HG02759 (cell line): Measurements from ENCODE around the gene XKR7.
A peak's percentile ranks its signal among the peaks of the same experiment; 100 is the strongest.
"Not testable (repeated sequence)": the region's sequence is repeated elsewhere in the genome, so short reads cannot be mapped to it uniquely, and the experiment has no call there.

Experiments
- ATAC-seq: cut with Tn5 transposase; IDR thresholded peaks from one replicate; pipeline ENCODE4 v1.9.1; 2021; ENCODE audit warnings: mild to moderate bottlenecking, moderate library complexity; ENCODE audit not compliant: unreplicated experiment

XKR7 gene

DNA sequence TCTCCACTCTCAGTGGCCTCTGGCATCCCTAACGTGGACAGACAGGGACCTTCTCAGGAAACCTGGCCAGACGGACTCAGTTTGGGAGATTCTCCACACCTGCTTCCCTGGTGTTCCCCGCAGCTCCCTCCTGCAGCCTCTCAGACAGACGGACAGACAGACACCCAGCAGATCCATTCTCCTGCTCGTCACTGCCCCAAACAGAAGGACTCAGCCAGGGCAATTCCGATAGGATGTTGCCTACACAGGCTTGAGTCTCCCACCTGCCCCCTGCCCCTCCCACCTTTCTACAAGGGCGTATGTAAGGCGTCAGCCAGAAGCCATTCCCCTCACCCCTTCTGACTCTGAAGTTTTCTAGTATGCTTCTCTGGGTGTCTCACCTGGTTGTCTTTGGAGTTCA, 42.7 kb downstream of the XKR7 start:
- no peak for ATAC-seq

DNA sequence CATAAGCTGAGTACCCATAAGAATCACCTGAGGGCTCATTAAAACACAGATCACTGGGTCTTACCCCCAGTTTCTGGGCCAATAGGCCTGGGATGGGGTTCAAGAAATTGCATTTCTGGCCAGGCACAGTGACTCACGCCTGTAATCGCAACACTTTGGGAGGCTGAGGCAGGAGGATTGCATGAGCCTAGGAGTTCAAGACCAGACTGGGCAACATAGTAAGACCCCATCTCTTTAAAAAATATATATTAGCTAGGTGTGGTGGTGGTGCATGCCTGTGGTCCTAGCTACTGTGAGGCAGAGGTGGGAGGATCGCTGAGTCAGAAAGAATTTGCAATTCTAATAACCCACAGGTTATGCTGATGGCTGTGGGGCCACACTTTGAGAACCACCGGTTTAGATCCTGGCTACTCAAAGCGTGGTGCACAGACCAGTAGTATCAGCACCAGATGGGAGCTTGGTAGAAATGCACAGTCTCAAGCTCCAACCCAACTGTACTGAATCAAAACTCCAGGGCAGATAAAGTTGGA, 44.3 kb downstream of the XKR7 start:
- ATAC-seq, result no peak

DNA sequence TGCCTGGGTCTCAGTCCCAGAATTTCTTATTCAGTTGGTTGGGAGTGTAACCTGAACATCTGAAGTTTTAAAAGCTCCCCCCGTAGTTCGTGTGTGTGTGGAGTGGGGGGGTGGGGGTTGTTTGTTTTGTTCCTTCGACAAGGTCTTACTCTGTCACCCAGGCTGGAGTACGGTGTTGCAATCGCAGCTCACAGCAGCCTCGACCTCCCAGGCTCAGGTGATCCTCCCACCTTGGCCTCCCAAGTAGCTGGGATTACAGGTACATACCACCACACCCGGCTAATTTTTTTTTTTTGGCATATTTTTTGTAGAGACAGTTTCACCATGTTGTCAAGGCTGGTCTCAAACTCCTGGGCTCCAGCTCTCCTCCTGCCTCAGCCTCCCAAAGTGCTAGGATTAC, 45.4 kb downstream of the XKR7 start:
- ATAC-seq, result no peak

DNA sequence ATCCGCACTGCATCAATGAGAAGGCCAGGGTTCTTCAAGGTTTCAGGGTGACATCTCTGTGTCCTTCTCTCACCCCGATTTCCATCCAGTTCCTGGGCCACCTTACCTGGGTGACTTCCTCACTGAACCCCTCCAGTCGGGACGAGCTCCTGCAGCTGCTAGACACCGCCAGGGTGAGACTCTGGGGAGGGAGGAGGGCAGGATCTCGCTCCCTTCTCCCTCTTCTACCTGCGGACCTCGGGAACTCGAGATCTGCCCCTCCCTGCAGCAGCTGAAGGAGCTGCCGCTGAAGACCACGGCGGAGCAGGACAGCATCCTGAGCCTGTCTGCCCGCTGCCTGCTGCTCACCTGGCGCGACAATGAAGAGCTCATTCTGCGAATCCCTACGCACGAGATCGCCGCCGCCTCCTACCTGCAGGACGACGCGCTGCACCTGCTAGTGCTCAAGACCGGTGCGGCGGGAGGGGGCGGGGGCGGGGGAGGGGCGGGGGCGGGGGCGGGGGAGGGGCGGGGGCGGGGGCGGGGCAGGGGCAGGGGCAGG, 49.8 kb downstream of the XKR7 start:
- peak; percentile 18 for ATAC-seq

DNA sequence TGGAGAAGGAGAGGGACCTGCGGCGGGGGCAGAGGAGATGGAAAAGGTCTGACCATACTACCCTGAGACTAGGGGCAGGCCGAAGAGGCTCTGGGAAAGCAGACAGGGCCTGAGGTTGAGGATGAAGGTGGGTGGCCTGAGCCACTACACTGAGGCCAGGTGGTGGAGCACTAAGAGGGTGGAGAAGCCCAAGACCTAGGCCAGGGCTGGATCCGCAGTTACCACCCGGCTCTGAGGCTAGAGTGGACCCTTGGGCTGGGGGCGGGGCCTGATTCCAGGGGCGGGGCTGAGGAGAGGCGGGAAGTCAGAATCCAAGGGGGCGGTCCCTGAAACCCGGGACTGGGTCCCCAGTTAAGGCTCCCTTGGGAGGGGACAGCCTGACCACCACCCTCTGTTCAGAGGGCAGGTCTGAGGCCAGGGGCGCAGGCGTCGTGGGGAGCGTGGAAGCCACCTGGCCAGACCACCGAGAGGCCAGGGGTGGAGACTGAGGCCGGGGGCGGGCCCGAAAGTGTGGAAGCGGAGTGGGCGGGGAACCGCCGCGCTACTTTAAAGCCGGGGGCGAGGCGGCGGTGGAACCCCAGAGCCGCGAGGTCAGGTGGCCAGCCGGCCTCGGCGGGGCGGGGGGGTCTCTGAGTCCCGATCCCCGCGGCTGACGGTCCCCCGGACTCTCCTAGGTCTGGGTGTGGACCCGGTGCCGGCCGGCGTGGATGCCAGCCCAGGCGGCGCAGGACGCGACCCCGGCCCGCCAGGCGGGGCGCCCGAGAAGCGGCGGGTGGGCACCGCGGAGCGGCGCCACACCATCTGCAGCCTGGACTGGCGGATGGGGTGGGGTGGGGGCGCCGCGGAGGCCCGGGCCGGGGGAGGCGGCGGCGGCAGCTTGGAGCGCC, 50.6 kb downstream of the XKR7 start:
- peak; percentile 56 for ATAC-seq

DNA sequence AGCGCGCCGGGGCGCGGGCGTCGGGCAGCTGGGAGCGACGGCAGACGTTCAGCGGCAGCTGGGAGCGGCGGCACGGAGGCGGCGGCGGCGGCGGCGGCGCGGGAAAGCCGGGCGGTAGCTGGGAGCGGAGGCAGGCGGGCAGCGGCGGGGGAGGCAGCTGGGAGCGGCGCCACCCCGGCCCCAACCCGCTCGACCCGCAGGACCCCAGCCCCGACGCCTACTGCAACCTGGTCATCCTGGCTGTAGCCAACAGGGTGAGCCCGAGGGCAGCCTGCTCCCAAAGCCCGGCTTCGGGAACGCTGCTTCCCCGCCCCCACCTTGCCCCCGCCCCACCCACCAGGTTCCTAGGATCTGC, 51.2 kb downstream of the XKR7 start:
- ATAC-seq, result peak; percentile 22

DNA sequence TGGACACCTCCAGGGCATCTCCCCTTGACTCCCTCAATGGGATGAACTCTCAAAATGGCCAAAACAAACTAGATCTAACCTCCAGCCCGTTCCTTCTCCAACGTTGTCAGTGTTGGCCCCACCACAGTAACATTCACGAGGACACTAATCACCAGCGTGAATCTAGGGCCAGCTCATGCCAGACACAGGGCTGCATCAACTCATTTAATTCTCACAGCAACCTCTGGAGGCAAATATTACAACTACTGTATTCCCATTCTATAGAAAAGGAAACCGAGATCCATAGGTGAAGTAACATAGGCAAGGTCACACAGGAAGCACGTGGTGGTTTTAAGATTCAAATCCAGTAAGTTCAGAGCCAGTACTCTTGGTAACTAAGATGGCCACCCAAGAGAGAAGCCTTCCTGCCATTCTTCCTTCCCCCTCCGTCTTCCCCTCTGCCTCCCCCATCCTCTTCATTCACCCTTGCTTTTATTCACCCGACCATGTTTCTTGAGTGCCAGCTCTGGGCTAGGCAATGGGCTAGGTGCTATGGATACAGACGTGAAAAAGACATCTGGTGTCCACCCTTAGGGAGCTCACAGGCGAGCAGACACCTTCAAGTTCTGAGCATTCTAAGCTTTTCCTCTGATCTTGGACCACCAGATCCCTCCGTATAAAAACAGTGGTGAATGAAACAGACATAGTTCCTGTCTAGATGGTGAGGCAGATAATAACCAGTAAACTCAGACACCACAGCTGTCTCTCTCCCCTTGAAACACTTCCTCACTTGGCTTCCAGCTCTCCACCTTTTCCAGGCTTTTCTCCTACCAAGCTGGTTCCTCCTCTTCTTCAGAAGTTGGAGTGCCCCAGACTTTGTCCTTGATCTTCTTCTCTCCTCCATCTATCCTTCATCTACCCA, 51.9 kb downstream of the XKR7 start:
- no peak for ATAC-seq

DNA sequence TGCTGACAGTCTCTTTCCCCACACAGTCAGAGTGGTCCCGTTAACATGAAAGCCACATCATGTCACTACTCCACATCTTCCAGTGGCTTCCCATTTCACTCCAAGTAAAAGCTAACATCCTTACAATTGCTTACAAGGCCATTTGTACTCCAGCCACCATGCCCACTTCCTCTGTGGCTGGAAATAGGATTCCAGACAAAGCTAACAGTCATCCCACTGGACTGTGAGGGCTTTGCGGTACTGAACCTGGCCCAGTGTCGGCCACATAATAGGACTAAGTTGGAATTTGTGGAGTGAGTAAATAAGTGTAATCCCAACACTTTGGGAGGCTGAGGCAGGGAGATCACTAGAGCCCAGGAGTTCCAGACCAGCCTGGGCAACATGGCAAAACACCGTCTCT, 53.1 kb downstream of the XKR7 start:
- ATAC-seq, result no peak

DNA sequence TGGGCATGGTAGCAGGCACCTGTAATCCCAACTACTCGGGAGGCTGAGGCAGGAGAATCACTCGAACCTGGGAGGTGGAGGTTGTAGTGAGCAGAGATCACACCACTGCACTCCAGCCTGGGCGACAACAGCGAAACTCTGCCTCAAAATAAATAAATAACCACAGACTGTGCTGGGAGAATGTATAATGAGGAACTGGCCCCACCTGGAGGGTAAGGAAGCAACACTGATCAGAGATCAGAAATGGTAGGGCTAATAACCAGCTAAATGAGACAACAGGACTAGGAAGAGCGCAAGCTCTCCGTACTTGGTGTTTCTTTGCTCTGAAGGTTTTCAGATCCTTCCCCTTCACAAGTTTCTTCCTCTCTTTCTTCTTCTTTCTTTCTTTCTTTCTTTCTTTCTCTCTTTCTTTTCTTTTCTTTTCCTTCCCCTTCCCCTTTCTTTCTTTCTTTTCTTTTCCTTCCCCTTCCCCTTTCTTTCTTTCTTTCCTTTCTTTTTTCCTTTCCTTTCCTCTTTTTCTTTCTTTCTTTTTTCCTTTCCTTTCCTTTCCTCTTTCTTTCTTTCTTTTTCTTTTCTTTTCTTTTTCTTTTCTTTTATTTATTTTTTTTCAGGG, 56.8 kb downstream of the XKR7 start:
- ATAC-seq, result no peak

DNA sequence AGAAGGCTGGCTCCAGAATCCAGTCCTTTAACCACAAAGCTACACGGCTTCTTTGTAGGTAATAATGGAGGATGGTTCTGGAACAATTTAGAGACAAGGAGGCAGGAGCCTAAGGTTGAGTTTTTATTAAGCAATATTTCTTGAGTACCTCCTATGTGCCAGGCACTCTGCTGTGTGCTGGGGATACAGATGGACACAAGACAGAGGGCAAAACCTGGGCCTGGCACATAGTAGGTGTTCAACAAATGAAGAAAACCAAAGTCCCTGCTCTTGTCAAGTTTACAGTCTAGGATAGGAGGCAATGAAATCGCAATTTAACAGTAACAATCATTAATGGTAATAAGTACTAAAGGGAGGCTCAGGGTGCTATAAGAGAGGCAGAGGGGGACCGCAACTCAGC, 59.7 kb downstream of the XKR7 start:
- no peak for ATAC-seq

DNA sequence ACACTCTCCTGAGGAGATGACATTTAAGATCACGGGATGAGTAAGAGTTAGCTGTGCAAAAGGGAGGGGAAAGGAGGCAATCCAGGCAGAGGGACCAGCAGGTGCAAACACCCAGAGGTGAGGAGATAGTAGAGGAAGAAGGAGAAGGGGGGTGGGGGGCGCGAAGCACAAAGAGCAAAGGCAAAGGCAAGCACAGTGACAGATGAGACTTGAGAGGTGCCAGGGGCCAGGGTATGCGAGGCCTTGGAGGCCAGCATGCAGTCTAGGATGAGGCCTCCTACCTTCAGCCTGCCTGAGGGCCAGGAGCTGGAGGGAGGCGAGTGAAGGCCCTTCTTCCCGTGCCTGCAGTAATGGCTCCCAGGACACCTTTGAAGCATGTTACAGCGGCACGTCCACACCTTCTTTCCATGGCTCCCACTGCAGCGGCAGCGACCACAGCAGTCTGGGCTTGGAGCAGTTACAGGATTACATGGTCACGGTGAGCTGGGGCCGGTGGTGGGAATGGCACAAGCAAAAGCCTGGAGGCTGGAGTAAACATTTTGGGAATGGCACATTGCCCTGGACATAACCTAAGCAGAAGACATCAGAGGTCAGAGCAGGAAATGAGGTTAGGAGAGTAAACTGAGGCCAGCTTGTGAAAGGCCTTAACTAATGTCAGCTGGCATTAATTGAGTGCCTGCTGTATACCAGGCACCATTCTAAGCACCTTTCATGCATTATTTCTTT, 60.9 kb downstream of the XKR7 start:
- no peak for ATAC-seq

DNA sequence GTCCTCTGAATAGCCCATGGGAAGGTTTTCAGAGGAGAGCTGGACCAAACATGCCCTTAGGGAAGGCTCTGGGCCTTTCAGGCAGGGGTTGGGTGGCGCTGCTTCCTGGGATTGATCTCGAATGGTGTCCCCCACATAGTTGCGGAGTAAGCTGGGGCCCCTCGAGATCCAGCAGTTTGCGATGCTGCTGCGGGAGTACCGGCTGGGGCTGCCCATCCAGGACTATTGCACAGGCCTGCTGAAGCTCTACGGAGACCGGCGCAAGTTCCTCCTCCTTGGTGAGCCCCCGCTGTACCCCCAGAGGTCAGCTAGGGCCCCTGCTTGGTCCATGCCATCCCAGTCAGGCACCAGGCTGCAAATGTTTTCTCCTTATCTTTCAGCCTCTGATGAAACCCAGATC, 61.6 kb downstream of the XKR7 start:
- no peak for ATAC-seq

DNA sequence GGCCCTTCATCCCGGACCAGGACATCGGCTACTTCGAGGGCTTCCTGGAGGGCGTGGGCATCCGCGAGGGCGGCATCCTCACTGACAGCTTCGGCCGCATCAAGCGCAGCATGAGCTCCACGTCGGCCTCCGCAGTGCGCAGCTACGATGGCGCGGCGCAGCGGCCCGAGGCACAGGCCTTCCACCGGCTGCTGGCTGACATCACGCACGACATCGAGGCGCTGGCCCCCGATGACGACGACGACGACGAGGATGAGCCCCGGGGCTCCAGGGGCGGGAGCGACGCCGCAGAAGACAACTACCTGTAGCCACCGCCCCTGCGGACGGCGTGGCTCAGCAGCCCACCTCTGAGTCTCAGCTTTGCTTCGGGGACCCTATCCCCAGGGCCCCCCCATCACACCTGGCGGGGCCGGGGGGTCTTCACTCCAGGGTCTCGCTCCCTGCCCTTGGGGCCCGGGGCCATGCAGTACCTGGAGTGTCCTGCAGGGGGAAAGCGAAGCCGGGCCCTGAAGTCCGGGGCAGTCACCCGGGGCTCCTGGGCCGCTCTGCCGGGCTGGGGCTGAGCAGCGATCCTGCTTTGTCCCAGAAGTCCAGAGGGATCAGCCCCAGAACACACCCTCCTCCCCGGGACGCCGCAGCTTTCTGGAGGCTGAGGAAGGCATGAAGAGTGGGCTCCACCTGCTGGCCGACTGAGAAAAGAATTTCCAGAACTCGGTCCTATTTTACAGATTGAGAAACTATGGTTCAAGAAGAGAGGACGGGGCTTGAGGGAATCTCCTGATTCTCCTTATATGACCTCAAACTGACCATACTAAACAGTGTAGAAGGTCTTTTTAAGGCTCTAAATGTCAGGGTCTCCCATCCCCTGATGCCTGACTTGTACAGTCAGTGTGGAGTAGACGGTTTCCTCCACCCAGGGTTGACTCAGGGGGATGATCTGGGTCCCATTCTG, 63.3 kb downstream of the XKR7 start:
- ATAC-seq, result no peak

DNA sequence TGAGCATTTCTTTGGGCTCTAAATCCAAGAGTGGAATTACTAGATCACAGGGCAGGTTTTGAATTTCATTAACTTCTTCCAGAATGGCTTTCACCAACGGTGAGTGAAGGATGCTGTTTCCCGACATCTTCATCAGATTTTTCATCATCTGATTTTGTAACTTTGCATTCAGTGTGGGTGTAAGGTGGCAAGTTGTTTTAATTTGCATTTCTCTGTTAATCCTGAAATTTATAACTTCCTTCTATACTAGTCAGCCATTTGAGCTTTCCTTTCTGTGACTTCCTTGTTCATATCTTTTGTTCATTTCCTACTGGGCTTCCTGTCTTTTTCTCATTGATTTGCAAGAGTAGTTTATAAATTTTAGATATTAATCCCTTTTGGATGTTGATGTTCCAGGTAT, 65.4 kb downstream of the XKR7 start:
- no peak for ATAC-seq

DNA sequence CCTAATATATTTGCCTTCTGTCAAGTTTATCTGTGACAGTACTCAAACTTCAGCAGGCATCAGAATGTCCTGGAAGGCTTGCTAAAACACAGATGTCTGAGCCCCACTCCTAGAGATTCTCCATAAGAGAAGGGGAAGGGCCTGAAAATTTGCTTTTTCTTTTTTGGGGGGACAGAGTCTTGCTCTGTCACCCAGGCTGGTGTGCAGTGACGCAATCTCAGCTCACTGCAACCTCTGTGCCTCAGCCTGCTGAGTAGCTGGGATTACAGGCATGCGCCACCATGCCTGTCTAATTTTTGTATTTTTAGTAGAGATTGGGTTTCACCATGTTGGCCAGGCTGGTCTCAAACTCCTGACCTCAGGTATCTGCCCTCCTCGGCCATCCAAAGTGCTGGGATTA, 65.8 kb downstream of the XKR7 start:
- ATAC-seq, result not testable (repeated sequence)

DNA sequence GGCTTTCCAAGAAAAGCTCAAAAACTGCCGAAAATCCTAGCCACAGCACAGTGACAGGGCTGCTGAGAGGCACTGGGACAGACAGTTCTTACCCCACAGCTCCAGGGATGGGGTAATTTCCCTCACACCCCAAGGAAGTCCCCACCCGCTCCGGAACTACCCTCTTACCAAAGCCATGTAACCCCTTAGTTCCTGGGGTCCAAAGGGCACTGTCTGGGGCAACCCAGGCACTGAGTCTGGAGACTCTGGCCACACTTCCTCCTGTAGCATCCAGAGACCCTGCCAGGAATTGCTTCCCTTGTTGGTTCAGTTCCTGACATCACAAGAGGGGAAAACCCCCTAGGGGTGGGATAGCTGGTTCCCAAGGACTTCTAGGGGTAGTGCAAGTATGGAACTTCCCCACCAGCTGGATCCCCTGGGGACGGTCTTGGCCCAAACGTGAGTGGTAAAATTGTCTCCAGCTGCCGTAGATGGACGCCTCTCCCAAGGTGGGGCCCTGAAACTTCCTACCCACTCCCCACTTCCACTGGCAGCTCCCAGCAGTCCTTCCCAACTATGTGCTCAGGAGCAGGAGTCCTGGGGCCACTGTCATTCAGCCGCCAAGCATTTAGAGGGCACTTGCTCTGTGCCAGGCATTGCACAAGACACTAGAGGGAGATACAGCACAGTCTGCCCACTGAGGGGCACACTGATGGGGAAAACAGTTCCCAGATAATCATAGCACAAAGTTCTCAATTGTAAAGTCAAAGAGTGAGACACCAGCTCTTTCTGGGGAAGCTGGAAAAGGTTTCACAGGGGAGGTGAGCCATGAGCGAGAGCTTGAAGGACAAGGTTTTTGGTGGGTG, 66.9 kb downstream of the XKR7 start:
- ATAC-seq, result no peak

DNA sequence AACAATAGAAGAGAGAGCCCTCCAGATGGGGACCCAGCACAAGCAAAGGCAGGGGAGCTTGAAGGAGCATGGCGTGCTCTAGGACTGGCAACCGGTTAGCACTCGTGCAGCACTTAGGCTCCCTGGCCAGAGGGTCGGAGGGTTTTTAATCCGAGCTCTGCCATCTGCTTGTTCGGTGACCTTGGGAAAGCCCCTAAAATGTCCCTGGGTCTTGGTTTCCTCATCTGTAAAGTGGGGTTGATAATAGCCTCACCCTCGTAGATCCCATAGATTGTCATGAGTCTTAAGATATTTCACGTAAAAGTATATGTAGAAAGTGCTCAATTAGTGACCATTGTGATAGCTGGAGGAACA, 67.5 kb downstream of the XKR7 start:
- no peak for ATAC-seq

DNA sequence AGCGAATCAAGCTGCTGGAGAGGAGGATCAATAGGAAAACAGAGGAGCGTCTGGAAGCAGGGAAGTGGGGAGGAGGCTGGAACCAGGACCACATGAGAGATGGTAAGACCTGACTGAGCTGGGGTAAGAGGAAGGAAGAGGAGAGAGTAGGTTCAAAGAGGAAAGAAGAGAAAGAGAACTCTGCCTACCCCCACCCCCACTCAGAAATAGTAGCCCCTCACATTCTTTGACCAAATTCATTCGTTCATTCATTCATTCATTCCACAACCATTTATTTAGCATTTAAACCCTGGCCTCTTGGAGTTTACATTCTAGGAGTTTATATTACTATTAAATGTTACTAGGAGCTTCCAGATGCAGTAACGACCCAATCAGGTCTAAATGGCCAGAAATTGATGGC, 68.3 kb downstream of the XKR7 start:
- ATAC-seq, result no peak
